Skeletal muscle cell (primary cell): ENCODE measurements around the gene FAM161B.
"Not testable (repeated sequence)": the region's sequence is repeated elsewhere in the genome, so short reads cannot be mapped to it uniquely, and the experiment has no call there.

Source experiments
- DNase-seq: peaks from one replicate; pipeline ENCODE4 v3.0.0-alpha.2; 2010; ENCODE audit warnings: low read depth
- H3K4me3 ChIP-seq: 2 replicates; pipeline ENCODE4 v1.5.1; 2011; ENCODE audit warnings: low read depth, mild to moderate bottlenecking, control low read depth, low read length, moderate library complexity

Gene FAM161B

DNA sequence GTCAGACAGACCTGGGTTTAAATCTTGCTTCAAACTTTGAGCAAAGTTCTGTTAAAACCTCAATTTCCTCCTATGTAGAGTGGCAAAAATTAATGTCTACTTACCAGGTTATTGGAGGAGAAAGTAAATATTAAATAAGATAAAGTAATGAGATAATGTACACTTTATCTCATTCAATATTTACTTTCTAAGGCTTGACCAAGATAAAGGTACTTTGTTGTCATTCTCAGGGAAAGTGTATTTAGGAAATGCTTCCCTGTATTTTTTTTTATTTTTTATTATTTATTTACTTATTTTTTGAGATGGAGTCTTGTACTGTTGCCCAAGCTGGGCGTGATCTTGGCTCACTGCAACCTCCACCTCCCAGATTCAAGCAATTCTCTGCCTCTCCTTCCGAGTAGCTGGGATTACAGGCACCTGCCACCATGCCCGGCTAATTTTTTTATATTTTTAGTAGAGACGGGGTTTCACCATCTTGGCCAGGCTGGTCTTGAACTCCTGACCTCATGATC, 4.7 kb downstream of the FAM161B start:
- no peak for DNase-seq
- no peak overlapping the region for H3K4me3 ChIP-seq

DNA sequence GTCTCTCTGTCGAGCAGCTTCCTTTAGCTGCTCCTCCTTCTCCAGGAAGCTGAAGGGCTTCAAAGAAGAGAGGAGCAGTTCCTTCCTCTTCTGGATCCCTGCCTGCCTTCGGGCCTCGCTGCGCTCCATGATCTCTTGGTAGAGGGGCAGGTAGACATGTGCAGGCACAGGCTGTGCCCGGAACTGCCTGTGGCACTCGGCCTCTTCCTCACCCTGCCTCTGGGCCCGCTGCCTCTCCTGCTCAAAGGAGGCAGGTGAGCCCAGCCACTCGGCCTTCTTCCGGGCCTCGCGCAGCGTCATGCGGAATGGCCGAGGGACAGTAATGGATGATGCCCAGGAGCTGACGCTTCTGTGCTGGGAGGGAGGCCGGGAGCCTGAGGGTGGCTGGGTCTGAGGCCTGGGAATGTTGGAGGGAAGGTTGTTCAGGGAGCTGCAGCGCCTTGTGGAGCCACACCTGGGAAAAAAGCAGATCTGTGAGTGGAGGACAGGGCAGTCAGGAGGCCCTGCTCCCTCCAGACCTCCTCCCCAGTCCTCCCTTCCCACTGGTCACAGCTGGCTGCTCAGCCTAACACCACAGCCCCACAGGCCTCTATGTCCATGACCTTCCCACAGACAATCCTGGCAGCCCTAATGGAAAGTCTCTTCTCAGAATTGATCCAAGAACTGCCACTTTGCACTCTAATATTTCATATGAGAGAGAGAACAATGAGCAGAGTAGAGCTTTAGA, 5.3 kb downstream of the FAM161B start:
- no peak for DNase-seq

DNA sequence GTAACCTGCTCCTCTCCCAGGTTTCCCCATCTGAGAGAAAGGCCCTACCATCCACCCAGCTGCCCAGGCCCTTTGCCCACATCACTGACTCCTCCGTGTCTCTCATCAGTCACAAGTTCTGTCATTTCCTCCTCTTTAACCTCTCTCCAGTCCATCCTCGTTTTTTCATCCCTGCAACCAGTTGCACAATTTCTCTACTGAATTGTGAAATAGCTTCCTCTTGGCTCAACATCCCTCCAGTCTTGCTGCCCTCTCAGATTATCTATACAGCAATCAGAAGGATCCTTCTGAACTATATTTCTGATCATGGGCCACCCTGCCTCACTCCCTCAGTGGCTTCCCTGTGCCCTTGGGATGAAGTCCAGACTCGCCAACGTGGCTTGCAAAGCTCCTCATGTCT, 6.8 kb downstream of the FAM161B start:
- DNase-seq: peak; percentile 58
- no peak overlapping the region for H3K4me3 ChIP-seq

More for the DNA sequence above, 5.3 kb downstream of the FAM161B start:
- H3K4me3 ChIP-seq: no peak overlapping the region

DNA sequence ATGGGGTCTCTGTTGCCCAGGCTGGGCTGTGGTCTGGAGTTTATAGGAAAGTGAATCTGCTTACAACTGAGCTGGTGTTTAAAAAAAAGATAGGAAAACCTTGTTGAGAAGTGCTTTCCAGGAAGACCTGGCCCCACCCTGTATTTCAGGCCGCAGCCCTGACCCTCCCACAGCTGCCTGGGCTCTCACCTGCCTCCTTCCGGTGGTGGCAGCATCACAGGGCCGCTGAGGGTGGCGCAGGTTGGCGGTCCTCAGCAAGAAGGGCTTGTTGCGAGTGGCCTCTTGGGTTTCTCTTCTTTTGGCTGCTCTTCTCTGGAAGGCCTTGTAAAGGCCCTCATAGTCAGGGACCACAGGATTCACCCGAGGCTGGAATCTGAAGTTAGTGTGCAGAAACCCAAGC, 7.7 kb downstream of the FAM161B start:
- no peak overlapping the region for H3K4me3 ChIP-seq
- DNase-seq: no peak

DNA sequence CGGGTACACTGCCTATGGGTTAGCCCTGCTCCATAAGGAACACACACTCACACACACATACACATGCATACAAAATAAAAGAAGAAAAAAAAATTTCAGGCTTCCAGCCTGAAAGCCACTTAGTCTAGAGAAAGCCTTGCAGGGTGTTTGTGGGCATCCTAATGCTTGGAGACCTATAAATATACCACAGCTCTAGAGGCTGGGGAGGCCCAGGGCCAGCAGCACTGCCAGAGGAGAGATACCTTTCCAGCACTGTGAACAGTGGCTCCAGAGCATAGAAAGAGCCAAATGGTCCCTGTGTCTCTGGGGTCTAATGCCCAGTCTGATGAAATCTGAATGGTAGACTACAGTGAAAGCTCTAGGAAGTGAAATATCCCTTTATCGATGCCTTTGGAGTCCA, 12.9 kb downstream of the FAM161B start:
- no peak for DNase-seq
- H3K4me3 ChIP-seq: no peak overlapping the region

DNA sequence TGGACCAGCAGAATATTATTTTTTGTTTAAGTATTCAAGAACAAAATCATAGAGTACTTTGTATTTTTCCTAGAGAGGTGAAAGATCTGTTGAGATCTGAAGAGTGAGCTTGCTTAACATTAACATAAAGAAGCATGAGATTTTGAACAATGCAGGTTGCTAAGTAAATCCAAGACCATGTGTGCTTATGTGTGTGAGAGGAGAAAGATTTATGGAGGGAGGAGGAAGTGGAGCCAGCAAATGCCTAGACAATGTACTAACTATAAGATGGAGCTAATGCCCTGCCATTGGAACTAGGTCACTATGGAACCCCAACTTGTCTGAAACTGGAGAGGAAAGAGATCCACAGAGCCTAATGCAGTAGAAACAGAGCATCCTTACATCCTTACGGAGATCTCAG, 13.3 kb downstream of the FAM161B start:
- DNase-seq: no peak
- H3K4me3 ChIP-seq: no peak overlapping the region

DNA sequence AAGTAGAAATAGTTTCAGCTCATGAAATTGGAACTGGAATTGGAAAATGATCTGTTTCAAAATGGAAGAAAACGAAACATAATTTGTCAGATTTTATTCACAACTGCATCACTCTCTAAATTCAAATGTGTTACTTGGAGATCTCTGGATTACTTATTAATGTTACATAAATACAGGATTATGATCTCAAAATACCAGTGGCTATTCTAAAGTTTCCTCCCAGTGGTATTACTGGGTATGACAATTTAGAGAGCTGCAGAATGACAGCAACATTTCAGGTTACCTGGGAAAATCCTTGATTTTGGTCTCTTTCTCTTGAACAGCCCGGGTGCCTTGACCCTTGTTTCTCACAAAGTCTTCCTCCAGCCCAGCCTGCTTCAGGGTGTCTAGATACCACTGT, 14.2 kb downstream of the FAM161B start:
- DNase-seq: no peak

DNA sequence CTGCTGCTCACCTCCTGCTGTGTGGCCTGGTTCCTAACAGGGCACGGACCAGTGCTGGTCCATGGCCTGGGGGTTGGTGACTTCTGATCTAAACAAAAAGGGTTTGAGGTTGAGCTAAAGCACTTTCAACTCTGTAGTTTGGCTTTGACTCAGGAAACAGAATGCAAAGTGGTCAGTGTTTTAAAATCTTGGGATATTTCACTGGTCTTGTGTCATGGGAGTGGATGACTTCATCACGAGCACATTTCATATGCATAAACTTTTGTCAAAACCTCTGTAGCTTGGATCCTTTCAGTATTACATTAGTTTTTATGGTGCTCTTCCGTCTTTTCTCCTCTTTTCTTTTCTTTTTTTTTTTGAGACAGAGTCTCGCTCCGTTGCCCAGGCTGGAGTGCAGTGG, 25.6 kb downstream of the FAM161B start:
- DNase-seq: no peak

More for the DNA sequence above, 14.2 kb downstream of the FAM161B start:
- H3K4me3 ChIP-seq: no peak overlapping the region

DNA sequence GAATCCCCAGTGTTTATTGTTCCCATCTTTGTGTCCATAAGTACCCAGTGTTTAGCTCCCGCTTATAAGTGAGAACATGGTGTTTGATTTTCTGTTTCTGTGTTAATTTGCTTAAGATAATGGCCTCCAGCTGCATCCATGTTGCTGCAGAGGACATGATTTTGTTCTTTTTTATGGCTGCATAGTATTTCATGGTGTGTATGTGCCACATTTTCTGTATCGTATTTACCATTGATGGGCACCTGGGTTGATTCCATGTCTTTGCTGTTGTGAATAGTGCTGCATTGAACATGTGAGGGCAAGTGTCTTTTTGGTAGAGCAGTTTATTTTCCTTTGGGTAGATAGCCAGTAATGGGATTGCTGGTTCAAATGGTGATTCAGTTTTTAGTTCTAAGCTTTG, 30.4 kb downstream of the FAM161B start:
- not testable (repeated sequence) for H3K4me3 ChIP-seq, DNase-seq

More for the DNA sequence above, 25.6 kb downstream of the FAM161B start:
- H3K4me3 ChIP-seq: no peak overlapping the region

DNA sequence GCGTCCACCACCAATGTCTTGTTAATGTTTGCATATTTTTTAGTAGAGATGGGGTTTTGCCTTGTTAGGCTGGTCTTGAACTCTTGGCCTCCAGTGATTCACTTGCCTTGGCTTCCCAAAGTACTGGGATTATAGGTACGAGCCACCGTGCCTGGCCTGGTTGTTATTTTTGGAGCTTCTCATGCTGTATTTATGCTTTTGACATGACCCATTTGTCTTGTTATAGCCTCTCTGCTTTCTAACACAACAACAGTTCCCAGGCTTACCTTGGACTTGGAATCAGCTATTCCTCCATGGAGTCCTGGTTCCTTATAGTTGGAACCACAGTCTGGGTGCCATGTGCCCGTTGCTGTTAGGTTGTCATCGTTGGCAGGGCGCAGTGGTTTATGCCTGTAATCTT, 33.6 kb downstream of the FAM161B start:
- DNase-seq: no peak

DNA sequence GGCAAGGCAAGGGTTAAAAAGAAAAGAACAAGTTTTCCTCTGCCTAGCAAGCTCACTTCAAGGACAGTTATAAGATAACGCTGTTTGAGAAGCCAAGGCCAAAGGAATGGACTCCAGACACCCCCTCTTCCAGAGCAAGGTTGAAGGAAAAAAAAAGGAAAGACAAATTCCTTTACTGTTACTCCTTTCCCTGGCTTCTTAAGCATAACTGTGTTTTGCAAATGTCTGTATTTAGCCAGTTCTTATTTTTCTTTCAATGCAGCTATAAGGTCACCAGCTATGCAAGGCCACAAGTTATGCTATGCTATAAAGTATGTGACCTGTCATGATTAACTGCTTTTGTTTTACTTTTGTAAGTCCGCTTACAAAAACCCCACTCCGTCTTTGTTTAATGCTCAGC, 36.6 kb downstream of the FAM161B start:
- no peak overlapping the region for H3K4me3 ChIP-seq
- no peak for DNase-seq

More for the DNA sequence above, 33.6 kb downstream of the FAM161B start:
- no peak overlapping the region for H3K4me3 ChIP-seq

DNA sequence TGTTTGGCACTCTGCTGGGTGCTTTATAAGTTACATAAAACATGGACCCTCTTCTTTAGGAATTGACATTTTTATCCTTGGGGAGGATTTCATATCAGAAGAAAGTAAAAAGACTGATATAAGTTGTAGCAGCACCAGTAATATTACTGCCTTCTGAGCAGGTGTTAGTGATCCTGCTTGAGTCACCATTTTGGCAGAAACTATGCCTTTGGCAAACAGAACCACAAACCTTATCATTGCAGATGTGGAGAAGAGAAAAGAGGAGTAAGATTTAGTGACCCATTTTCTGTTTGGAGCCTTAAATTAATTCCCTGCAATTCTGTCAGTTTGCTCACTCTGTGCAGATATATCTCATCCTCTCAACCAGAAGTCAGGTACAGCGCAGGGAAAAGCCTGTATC, 40.2 kb downstream of the FAM161B start:
- DNase-seq: no peak
- no peak overlapping the region for H3K4me3 ChIP-seq

DNA sequence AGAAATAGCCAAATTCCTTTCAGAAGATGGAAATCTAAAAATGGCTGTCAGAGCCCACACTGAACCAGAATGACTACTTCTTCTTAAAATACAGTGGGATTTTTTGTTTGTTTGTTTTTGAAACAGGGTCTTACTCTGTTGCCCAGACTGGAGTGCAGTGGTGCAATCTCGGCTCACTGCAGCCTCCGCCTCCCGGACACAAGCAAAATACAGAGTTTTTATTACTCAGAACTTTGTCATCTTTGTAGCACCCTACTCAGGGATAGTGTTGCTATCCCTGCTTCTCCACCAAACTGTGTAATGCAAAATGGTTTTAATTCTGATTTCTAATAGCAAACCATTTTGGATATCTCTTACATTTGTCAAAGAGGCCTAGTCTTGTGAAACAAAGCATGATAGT, 46.9 kb downstream of the FAM161B start:
- H3K4me3 ChIP-seq: no peak overlapping the region
- DNase-seq: no peak

DNA sequence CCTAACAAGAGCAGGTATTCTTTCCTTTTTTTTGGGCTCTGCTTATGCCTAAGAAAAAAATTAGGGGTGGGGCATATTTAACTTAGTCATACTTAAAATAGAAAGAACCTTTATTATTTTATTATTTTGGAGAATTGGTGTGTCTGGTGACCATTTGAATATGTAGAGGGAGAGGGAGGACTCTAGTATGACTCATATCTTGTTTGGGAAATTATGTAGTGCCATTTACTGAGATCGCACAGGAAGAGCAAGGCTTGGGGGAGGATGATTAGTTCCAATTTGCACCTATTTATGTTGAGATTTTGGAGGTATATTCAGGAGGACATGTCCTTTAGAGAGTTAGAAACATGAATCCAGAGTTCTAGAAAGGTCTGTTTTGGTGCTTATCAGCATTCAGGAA, 53.4 kb downstream of the FAM161B start:
- H3K4me3 ChIP-seq: no peak overlapping the region
- DNase-seq: no peak

DNA sequence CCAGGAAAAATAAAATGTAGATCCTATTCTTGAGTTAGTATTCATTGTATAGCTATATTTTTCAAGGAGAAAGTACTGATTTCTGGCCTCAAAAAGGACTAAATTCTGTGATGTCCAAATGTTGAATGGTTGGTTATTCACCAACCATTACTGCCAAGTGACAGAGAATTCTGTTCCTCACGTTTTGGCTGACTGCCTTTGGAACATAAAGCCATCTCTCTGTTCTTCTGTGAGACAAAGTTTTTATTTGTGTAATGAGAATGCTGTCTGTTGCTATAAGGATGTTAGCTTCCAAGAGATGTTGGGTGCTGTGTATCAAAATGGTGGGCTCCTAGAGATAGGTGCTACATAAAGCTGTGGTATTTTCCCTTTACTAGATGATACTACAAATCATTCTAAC, 54.0 kb downstream of the FAM161B start:
- H3K4me3 ChIP-seq: no peak overlapping the region
- DNase-seq: no peak

DNA sequence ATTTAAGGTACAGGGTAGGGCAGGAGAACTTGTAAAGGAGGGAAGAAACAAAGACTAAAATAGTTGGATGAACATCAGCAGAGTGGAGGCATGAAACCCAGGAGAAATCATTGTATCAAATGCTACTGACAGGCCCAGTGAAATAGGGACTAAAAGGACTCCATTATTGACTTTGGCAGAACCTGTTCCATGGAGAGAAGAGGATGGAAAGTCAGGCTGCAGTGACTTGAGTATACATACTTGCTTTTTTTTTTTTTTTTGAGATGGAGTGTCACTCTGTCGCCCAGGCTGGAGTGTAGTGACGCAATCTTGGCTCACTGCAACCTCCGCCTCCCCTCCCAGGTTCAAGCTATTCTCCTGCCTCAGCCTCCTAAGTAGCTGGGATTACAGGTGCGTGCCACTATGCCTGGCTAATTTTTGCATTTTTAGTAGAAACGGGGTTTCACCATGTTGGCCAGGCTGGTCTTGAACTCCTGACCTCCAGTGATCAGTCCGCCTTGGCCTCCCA, 55.7 kb downstream of the FAM161B start:
- H3K4me3 ChIP-seq, DNase-seq: not testable (repeated sequence)

DNA sequence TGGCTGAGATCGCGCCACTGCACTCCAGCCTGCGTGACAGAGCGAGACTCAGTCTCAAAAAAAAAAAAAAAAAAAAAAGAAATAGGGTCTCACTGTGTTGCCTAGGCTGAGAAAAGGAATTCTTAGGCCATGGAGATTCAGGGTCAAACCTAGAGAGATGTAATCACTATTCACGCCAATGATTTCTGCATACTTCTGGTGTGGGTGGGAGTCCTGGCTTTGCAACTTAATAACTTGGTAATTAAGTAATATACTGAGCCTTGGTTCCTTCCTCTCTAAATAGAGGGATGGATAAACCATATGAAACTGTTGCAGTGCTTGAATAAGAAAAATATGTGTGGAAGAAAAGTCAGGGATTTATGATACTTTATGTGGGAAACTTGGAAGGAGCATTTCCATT, 60.5 kb downstream of the FAM161B start:
- no peak overlapping the region for H3K4me3 ChIP-seq
- no peak for DNase-seq

DNA sequence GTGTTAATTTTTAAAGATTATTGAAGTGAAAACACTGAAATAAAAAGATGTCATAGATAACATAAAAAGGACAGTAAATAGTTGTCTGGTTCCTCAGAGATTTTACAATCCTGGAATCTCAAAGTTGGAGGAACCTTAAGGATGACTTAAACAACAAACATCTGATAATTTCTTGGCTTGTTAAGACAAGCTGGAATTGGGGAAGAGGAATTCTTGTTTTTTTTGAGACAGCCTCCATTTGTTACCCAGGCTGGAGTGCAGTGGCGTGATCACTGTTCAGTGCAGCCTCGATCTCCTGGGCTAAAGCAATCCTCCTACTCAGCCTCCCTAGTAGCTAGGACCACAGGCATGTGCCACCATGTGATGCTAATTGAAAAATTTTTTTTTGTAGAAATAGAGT, 60.9 kb downstream of the FAM161B start:
- no peak for DNase-seq
- H3K4me3 ChIP-seq: no peak overlapping the region

DNA sequence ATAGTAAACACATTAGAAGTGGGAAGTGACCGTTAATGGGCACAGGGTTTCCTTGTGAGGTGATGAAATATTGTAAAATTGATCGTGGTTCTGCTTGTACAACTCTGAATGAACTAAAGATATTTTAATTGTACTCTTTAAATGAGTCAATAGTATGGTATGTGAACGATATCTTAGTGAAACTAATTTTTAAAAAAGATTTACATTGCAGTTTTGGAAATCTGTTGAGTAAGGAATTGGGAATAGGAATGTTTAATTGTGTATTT, 61.5 kb downstream of the FAM161B start:
- peak overlapping the region; percentile 73 for H3K4me3 ChIP-seq
- no peak for DNase-seq

DNA sequence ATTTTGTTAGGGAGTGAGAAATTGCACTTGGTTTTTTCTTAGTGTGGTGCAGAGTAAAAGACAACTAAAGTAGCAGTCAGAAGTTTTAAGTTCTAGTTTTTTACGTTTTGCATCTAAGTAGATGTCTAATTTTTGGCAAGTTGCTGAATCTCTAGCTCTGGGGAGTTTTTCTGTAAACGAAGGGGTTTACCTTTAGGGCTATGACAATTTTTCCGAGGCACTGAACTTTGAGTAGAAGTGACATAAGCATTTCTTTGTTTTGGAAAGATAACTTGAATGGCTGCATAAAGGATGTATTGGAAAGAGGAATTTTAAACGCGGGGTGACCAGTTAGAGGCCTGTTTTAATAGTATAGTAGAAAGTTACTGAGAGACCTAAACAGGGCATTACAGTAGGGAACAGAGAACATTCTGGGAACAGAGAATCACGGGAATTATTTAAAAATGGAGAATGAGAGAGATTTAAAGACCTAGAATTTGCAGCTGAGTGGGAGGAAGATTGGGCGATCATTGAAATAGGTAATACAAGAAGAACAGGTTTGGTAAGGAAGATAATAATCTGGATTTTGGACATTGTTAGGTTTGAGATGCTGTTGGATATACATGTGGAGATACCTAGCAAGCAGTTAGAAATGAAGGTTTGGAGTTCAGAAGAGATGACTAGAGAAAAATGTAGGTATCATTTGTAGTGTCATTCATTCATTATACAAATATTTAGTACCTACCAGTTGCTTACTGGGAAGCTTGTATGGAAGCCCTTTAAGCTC, 62.0 kb downstream of the FAM161B start:
- DNase-seq: no peak
- H3K4me3 ChIP-seq: peak overlapping the region; percentile 73

DNA sequence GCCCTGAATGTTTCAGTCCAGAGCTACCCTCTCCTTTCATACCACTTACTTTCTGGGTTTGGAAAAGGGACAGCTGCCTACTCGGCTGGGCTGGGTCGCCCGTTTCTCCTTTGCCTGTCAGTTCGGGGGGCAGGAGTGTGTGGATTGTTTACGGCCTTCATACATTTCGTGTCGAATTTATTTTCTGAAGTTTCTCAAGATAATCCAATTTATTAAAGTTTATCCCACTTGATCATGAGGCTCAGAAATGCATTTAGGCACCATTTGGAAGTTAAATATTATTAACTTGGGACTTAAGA, 62.6 kb downstream of the FAM161B start:
- peak overlapping the region; percentile 73 for H3K4me3 ChIP-seq
- no peak for DNase-seq
